ENCODE data around the gene MCU.
A peak's percentile ranks its signal among the peaks of the same experiment; 100 is the strongest.

MCU gene

DNA sequence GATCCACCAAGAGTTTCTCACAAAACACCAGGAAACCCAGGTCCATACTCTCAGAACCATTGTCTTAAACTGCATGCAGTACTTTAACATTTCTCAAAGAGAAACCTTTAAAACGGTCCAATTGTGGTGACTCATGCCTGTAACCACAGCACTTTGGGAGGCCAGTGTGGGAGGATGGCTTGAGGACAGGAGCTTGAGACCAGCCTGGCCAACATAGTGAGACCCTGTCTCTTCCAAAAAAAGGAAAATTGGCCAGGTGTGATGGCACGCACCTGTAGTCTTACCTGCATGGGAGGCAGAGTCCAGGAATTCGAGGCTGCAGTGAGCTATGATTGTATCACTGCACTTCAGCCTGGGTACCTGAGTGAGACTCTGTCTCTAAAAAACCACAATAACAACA is 104.1 kb downstream of the MCU start:
- no peak for TF ChIP-seq CTCF (conservative IDR thresholded peaks at IDR 0.05)
- no peak overlapping the region for H3K27ac ChIP-seq

GRCh38 chr10:72796538-72796937 is 104.6 kb downstream of the MCU start:
- no peak for TF ChIP-seq CTCF (conservative IDR thresholded peaks at IDR 0.05)
- H3K27ac ChIP-seq = no peak overlapping the region

GRCh38 chr10:72800000-72800740 is 108.2 kb downstream of the MCU start:
- no peak for TF ChIP-seq CTCF (conservative IDR thresholded peaks at IDR 0.05)
- peak overlapping the region; percentile 76 for H3K27ac ChIP-seq

DNA sequence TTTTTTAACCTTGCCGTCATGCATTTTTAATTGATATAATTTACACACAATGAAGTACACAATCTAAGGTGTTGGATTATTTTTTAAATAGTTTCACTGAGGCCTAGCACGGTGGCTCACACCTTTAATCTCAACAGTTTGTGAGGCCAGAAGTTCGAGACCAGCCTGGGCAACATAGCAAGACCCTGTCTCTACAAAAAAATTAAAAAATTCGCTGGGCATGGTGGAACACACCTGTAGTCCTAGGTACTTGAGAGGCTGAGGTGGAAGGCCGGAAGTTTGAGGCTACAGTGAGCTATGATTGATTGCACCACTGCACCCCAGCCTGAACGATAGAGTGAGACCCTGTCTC is 108.8 kb downstream of the MCU start:
- peak overlapping the region; percentile 76 for H3K27ac ChIP-seq
- TF ChIP-seq CTCF (conservative IDR thresholded peaks at IDR 0.05) = no peak

DNA sequence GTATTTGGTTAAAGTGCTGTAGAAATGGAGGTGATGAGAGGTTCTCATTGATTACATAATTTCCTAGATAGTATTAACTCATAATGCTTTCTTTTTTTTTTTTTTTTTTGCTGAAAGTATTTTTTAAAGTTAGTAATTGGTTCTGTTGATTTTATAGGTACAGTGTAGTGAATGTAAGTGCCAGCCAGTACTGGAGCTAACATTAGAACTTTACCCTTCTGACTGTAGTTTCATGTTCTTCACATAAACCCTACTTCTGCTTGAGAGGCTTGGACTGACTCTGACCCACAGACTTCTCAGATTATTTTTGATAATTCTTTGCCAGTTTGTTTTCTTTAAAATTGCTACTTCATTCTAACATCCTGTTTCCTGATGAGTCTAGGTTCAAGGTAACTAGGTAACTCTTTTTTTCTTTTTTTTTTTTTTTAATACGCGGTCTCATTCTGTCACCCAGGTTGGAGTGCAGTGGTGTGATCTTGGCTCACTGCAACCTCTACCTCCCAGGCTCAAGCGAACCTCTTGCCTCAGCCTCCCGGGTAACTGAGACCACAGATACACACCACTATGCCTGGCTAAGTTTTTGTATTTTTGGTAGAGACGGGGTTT is 109.4 kb downstream of the MCU start:
- peak overlapping the region; percentile 76 for H3K27ac ChIP-seq
- no peak for TF ChIP-seq CTCF (conservative IDR thresholded peaks at IDR 0.05)

DNA sequence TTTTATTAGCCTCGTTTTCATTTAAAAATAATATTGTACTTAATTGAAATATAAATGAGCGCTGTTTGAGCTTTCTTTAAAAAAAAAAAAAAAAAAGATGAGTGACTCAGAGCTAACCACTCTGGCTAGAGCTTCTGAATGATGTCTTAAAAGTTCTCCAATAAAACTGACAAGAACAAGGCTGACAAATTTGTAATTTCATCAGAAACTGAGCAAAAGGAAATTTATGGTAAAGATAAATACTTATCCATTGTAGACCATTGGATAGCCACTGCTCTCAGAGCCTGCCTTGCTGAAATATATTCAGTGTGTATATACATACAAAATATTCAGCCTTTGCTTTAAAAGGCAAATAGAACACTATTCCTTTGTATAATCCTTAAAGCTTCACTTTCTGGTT is 110.4 kb downstream of the MCU start:
- H3K27ac ChIP-seq = no peak overlapping the region
- TF ChIP-seq CTCF (conservative IDR thresholded peaks at IDR 0.05) = no peak

DNA sequence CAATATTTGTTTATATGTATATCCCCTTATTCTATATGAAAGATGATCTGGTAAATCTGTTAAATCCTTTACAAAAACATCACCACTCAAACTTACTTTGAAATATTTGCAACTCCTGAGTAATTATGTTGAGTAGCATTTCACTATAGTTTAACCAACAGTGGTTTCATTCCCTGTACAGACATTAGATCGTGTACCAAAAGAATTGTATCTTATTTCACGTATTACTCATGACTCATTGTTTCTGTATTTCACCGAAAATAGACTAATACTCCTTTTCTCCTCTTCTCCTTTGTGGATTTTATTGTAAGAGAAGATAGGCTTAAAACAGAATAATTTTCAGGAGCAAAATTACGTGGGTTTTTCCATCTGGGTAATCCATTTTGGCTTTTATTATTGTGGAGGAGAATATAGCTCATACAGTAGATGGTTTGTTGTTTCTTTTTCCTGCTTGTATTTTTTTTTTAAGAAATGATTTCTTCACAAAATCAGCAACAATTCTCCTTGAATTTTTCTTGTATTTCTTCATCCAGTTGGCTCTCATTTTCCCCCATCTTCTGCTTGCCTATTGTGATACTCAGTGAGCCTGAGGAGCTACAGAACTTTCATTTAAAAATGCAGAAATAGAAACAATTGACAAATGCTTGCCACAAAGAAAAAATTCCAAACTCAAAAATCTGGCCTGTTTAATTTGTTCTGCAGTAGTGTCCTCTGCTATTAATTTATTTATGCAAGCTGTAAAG is 111.0 kb downstream of the MCU start:
- no peak overlapping the region for H3K27ac ChIP-seq
- no peak for TF ChIP-seq CTCF (conservative IDR thresholded peaks at IDR 0.05)

Data from VCaP (cell line).